ENCODE measurements around the gene OR5K1. TPM values are rescaled to one million over a fixed set of nuclear protein-coding genes. Genes with fewer than 3 reads are reported as not detected.

OR5K1 gene
- total RNA-seq, 1 donor from 2014 or later: not detected

- no peak for DNase-seq (ENCODE audit: extremely low spot score, unreplicated experiment)
- Mint-ChIP-seq H3K4me1 (ENCODE audit: unreplicated experiment) (peaks cover 5% of the 10 kb centered on the region), H3K27me3 (no peaks in the 10 kb centered on the region), H3K9me3 (no peaks in the 10 kb centered on the region), H3K36me3 (peaks cover 14% of the 10 kb centered on the region), H3K27ac (no peak overlapping the region), H3K4me3 (no peak overlapping the region)
- no peak for TF ChIP-seq CTCF (conservative IDR thresholded peaks at IDR 0.05)
Observed at GRCh38 chr3:98513736-98514135, 50.7 kb downstream of the OR5K1 start.

GRCh38 chr3:98514948-98515347 is 51.9 kb downstream of the OR5K1 start:
- no peaks in the 10 kb centered on the region for H3K27me3 Mint-ChIP-seq

GRCh38 chr3:98518816-98519215 is 55.8 kb downstream of the OR5K1 start:
- Mint-ChIP-seq H3K9me3 (no peaks in the 10 kb centered on the region), H3K27ac (no peak overlapping the region), H3K4me3 (no peak overlapping the region), H3K36me3 (peaks cover 41% of the 10 kb centered on the region), H3K4me1 (ENCODE audit: unreplicated experiment) (peaks cover 21% of the 10 kb centered on the region), H3K27me3 (no peaks in the 10 kb centered on the region)
- TF ChIP-seq CTCF (conservative IDR thresholded peaks at IDR 0.05): no peak
- DNase-seq (ENCODE audit: extremely low spot score, unreplicated experiment): no peak

More at GRCh38 chr3:98514948-98515347, 51.9 kb downstream of the OR5K1 start:
- H3K9me3 Mint-ChIP-seq: no peaks in the 10 kb centered on the region
- no peak for DNase-seq (ENCODE audit: extremely low spot score, unreplicated experiment)
- H3K27ac Mint-ChIP-seq: no peak overlapping the region
- peaks cover 25% of the 10 kb centered on the region for H3K36me3 Mint-ChIP-seq
- peaks cover 4% of the 10 kb centered on the region for H3K4me1 Mint-ChIP-seq (ENCODE audit: unreplicated experiment)
- no peak overlapping the region for H3K4me3 Mint-ChIP-seq
- TF ChIP-seq CTCF (conservative IDR thresholded peaks at IDR 0.05): no peak

GRCh38 chr3:98519351-98519750 is 56.4 kb downstream of the OR5K1 start:
- Mint-ChIP-seq H3K36me3 (peaks cover 41% of the 10 kb centered on the region), H3K9me3 (no peaks in the 10 kb centered on the region), H3K27ac (no peak overlapping the region), H3K27me3 (no peaks in the 10 kb centered on the region), H3K4me1 (ENCODE audit: unreplicated experiment) (peaks cover 21% of the 10 kb centered on the region), H3K4me3 (no peak overlapping the region)
- DNase-seq (ENCODE audit: extremely low spot score, unreplicated experiment): no peak
- no peak for TF ChIP-seq CTCF (conservative IDR thresholded peaks at IDR 0.05)

- Mint-ChIP-seq H3K4me1 (ENCODE audit: unreplicated experiment) (peaks cover 21% of the 10 kb centered on the region), H3K4me3 (peak overlapping the region; percentile 95), H3K27ac (peak overlapping the region; percentile 94), H3K36me3 (peaks cover 34% of the 10 kb centered on the region), H3K9me3 (no peaks in the 10 kb centered on the region), H3K27me3 (no peaks in the 10 kb centered on the region)
- DNase-seq (ENCODE audit: extremely low spot score, unreplicated experiment): no peak
- no peak for TF ChIP-seq CTCF (conservative IDR thresholded peaks at IDR 0.05)
Observed at GRCh38 chr3:98521897-98522543, 59.0 kb downstream of the OR5K1 start.

Other genes with a start within 250 kb of the OR5K1 start
- not detected in 2 replicates for gene OR5H6, start 199.0 kb upstream of the OR5K1 start, total RNA-seq (ENCODE audit: low replicate concordance)
- not detected in 2 replicates for gene OR5H2, start 180.7 kb upstream of the OR5K1 start, total RNA-seq (ENCODE audit: low replicate concordance)
- gene OR5K4, start 109.3 kb upstream of the OR5K1 start, total RNA-seq (ENCODE audit: low replicate concordance): not detected in 2 replicates
- gene OR5K3, start 72.5 kb upstream of the OR5K1 start, total RNA-seq (ENCODE audit: low replicate concordance): not detected in 2 replicates
- gene OR5K2, start 34.5 kb downstream of the OR5K1 start, total RNA-seq (ENCODE audit: low replicate concordance): not detected in 2 replicates
- 59.4 and 83.1 TPM in 2 replicates for gene CLDND1, start 59.7 kb downstream of the OR5K1 start, total RNA-seq (ENCODE audit: low replicate concordance)
- gene GPR15, start 68.8 kb downstream of the OR5K1 start, total RNA-seq (ENCODE audit: low replicate concordance): not detected in 2 replicates
- gene CPOX, start 130.4 kb downstream of the OR5K1 start, total RNA-seq (ENCODE audit: low replicate concordance): 21.9 and 24.6 TPM in 2 replicates